Measurements from ENCODE around the gene TOP3A.

TOP3A gene

DNA sequence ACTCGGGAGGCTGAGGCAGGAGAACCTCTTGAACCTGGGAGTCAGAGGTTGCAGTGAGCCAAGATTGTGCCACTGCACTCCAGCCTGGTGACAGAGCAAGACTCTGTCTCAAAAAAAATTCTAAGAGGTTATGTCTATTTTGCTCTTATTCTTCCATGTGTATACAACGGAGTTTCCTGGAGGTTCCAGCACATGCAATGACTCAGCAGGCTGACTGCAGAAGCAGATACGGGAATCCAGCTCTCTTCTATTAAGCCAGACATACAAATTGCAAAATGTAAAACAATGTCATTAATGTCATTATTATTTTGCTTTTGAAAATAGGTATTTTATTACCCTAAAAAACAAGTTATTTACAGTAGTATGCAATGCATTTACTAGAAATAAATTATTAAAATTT lies 35.9 kb downstream of the TOP3A start:
- no peak for DNase-seq

DNA sequence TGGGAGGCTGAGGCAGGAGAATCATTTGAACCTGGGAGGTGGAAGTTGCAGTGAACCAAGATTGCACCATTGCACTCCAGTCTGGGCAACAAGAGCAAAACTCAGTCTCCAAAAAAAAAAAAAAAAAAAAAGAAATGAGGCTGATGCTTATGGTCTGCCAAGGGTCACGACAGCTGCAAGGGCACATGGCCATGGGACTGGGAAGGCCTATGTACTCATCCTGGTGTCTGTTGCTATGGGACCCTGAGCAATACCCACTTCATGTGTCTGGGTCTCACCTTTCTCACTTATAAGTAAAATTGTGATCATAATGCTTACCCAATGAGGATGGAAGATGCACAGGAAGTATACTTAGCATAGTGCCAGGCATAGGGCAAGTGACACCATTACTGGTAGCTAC lies 37.7 kb downstream of the TOP3A start:
- no peak for DNase-seq

DNA sequence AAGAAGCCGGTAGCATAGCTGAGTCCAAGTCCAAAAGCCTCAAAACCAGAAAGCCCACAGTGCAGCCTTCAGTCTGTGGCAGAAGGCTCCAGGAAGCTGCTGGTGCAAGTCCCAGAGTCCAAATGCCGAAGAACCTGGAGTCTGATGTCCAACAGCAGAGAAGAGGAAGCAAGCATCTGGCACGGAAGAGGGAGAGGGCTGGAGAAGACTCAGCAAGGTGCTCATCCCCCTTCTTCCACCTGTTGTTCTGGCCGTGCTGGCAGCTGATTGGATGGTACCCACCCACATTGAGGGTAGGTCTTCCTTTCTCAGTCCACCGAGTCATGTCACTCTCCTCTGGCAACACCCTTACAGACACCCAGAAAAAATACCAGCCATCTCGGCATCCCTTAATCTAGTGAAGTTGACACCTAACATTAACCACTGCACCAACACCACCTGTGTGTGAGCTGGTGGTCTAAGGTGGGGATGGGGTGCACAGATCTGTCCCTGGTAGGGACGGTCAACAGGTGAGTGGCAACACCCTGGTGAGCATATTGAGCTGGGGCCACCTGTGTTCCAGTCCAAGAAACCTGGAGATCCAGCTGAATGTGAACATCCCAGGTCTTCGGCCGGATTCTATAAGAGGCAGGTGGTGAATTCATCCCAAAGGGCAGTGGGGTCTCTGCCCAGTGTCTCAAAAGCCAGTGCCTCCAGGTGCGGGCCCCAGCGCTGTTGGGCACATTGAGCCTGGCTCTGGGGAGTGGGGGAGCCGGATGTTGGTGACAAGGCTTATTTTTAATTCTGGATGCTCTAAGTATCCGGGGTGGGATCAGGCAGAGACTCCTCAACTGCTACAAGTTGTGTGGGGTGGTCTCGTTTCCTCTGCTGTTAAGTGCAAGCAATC lies 44.5 kb downstream of the TOP3A start:
- no peak for DNase-seq

DNA sequence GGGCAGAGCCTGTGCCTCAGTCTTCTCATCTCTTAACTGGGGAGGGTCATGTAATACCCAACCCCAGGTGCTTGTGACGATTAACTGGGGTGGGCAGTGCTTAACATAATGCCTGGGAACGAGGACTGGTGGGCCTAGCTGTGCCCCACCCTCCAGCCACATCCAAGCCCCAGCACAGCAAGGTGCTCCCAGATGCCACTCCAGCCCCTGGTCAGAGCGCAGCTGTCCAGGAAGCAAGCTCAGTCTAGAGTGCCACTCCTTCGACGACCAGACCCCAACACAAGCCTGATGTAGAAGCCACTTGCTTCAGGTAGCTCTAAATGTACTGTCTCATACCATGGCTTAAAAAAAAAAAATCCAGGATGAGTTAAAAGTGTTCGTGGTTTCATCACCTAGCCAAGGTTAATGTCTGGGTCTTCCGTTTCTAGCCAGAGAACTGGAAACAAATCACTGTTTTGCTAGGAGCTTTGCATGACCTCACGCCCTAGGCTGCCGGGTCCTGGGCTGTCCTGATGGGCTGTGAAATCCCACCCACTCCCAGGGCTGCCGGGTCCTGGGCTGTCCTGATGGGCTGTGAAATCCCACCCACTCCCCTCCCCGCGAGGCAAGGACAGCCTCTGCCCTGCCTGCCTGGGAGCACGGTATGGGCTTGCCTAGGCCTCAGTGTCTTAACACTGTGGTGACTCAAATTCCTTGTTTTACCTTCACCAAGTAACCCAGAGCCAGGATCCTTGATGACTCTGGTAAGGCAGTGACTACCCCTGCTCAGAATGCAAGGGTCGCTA lies 46.7 kb downstream of the TOP3A start:
- DNase-seq = no peak

DNA sequence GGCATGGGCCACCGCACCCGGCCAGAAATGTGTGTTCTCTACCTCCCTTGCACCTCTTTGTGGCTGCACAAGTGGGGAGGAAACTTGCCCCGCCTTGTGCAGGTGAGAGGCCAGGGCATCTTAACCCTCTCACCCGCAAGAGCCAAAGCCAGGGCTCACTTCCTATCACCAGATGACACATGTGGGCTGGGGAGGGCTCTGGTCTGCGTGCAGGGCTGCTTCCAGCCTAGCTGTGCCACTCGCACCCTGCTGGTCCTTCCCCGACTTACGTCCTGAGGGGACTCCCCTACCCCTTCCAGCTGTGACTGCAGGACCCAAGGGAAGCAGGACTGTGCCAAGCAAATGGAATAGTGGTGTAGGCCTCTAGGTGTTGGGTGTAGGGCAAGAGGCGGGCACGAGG lies 47.4 kb downstream of the TOP3A start:
- DNase-seq = no peak

DNA sequence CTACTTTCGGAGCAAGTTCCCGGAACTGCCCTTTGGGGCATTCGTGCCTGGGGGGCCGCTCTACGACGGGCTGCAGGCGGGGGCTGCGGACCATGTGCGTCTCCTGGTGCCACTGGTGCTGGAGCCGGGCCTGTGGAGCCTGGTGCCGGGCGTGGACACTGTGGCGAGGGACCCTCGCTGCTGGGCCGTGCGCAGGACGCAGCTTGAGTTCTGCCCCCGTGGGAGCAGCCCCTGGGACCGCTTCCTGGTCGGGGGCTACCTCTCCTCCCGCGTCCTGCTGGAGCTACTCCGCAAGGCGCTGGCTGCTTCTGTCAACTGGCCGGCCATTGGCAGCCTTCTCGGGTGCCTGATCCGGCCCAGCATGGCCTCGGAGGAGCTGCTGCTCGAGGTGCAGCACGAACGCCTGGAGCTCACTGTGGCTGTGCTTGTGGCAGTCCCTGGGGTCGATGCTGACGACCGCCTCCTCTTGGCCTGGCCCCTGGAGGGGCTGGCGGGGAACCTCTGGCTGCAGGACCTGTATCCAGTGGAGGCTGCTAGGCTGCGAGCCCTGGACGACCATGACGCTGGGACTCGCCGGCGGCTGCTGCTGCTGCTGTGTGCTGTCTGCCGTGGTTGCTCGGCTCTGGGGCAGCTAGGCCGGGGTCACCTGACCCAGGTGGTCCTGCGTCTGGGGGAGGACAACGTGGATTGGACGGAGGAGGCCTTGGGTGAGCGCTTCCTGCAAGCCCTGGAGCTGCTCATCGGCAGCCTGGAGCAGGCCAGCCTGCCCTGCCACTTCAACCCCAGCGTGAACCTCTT lies 50.7 kb downstream of the TOP3A start:
- no peak for DNase-seq

DNA sequence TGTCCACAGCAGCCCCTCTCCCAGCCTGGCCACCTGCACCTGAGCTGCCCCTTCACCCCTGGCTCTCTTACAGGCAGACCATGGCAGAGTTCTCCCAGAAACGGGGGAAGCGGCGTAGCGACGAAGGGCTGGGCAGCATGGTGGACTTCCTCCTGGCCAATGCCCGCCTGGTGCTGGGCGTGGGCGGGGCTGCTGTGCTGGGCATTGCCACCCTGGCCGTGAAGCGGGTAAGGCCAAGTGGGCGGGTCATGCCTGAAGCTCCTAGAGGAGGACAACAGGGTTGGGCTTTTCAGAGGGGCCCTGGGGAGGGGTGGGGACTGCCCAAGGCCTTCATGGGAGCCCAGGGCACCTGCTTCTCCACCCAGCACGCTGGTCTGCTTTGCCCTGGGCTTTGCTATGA lies 52.2 kb downstream of the TOP3A start:
- no peak for DNase-seq

DNA sequence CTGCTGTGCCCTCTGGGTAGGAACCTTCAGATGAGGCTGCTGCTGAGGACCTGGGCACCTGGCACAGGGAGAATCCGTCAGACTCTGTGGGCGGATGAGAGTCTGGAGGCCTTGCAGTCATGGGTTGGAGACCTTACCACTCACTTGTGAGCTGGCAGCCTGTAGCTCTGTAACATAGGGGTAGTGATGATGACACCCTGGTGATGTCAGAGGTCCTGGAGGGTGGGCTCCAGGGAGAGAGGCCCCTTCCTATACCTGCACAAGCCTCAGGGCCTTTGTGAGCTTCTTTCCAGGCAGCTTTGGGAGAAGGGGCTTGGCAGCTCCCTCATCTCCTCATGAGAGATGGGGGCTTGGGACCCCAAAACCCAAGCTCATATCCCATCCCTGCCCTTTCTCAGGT lies 52.7 kb downstream of the TOP3A start:
- no peak for DNase-seq

DNA sequence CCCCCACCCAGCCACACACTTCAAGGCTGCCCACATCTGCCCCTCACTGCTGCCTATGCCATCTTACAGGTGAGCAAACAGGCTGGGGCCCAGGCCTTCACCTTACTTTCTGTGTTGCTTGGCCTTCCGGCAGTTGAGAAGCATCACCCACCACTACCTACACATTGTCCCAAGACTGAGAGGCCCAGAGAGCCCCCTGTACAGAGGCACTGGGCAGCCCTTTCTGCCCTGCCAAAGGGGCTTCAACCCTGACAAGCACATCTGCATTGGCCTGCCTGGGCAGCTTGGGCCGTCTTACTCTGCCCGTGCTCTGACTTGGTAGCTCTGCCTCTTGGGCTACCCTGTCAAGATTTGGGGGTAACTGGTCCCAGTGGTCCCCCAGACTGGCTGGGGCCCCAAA lies 53.1 kb downstream of the TOP3A start:
- DNase-seq = no peak

DNA sequence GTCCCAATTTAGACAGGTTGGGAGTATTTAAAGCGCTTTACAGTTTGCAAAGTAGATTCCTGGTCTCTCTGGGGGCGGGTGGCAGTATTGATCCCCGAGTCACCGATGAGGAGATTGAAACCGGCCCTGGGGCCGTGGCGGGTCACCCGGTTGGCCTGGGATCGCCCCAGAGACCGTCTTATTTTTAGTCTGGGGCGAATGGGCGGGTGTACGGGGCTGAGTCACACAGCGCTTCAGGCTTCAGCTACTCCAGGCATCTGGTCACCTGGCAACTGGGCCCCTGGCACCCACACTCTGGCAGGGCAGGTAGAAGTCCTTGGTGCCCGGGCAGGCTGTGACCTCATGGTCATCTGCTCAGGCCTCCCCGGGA lies 53.7 kb downstream of the TOP3A start:
- DNase-seq = peak; percentile 43 to 47

DNA sequence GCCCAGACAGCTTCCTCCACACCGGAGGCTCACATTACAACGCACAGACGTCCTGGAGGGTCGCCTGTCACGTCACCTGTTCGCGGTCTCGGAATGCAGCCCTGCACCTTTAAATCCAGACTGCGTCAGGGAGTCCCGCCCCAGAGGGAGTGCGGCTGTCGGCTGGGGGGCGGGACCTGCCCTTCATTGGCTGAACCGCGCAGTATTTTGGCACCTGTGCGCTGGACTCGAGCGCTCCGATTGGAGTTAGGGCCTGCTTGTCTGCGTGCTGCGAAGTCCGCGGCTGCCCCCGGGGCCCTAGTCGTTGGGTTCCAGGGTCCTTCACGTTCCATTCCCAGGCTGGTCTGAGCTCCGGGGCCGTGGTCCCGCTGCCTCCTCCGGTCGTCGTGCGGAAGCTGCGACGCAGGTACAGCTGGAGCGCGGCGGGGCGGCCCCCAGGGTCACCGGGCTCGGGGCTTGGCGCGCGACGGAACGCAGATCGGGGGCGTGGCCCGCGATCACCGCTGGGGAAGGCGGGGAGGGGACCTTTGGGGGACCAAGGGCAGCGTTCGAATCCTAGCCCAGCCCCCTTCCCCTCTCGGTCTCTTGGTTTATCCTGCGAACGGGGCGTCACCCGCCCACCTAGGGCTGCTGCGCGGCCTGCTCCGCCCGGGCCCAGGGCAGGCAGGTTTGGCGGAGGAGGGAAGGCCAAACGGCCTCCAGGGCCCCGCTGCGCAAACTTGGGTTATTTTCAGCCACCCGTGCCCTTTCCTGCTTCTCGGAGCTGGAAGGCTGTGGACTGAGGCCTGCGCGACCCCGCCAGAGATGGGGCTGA lies 54.3 kb downstream of the TOP3A start, which contains the start of gene MIEF2:
MIEF2 (plus strand) TSS at position 331 of the 814 bp plus-strand sequence. CDS start 2,059 bp downstream, outside the sequence.
- peak; percentile 93 to 94 for DNase-seq

DNA sequence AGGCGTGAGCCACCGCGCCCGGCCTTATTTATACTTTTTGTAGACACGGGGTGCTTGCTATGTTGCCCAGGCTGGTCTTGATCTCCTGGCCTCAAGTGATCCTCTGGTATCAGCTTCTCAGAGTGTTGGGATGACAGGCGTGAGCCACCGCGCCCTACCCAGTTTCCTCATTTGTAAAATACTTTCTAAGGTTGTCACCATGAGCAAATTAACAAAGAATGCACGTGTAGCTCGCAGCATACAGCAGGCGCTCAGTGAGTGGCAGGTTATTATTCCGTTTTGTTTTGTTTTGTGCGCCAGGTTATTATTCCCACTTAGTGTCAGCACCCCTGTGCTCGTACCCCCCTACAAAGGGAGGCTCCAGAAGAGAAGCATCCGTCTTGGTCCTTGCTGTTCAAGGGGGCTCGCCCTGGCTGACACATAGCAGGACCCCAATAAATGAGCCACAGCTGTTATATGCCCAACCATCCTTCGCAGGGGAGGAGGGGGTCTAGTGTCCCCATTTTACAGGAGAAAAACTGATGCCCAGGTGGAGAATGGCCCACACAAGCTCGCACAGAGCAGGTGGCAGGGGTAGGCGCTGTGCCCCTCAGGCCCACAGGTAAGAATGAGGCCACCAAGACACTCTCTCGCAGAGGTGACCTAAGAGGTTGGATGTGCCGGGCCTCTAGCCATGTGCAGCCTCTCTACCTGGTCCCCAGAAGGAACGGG lies 55.0 kb downstream of the TOP3A start:
- no peak for DNase-seq

DNA sequence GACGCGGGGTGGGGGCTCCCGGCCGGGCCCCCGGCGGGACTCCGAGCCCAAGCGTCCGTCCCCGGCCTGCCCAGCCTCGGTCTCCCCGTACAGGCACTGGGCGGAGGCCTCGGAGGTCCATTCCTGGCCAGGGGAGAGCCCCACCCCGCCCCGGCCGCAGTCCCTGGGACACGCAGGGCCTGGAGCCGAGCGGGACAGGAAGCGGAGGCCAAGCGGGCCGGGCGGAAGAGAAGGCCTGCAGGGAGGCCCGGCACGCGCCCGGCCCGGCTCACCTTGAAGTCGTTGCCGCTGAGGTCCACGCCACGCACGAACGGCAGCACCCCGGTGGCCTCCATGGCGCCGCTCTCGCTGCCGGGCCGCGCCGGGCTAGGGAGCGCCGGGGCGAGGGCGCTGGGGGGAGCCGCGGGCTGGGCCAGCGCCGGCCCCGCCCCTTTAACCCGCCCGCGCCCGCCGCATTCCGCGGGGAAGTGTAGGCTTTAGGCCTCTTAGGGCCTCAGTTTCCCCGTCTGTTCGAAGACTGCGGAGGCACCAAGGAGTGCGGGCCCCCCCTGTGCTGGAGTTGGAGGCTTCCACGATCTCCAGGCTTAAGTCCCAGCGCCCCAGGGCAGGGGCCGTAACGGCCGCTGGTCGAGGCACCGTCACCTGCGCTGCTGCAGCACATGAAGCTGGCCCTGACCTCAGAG lies 56.3 kb downstream of the TOP3A start, which contains the start of gene FLII:
FLII (minus strand) TSS at position 383 of the 683 bp plus-strand sequence; CDS start at position 335, 48 bp downstream.
- DNase-seq = peak; percentile 70 to 71

DNA sequence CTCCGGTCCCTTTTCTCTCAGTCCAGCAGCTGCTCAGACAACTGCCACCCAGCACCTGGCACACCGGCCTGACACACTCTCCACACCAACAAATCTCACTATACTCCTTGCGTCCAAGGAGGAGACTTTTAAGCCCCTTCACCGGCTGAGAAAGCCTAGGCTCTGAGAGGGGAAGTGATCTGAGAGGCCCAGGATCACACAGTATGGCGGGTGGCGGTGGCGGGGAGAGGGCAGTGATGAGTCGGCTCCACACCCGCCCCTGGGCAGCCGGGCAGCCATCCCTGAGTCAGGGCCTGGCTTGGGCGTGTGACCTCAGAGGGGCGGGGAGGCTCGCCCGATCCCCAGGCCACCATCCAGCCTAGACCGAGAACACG lies 56.8 kb downstream of the TOP3A start:
- DNase-seq = peak; percentile 61 to 62

DNA sequence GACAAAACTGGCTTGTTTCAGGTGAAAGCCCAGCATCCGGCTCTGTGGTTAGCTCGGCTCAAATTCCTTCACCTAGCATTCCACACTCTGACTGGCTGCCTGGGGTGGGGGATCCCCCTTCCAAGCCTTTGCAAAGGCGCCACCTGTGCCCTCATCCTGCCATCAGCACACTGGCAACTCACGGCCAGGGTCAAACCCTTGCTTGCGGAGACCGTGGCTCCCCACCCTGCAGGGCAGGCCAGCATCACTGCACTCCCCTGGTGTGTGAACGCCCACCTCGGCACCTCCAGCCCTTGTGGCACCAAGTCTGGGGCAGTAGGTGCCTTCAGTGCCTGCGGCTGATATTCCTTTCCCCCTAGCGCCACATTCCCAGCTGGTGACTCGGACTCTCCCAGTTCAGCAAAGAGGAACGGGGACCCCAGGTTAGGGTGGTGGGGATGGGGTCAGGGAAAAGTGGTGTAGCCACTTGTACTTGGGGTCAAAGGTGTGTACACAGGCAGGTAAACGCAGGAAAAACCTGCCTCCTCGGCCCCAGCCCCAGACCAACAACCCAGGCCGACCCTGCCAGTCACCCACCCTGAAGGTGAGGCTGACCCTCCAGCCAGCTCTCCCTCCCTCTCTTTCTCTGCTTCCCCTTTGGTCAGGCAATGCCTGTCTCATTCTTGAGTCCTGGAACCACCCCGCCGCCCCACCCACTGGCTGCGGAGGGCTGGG lies 57.4 kb downstream of the TOP3A start:
- peak; percentile 36 to 38 for DNase-seq

DNA sequence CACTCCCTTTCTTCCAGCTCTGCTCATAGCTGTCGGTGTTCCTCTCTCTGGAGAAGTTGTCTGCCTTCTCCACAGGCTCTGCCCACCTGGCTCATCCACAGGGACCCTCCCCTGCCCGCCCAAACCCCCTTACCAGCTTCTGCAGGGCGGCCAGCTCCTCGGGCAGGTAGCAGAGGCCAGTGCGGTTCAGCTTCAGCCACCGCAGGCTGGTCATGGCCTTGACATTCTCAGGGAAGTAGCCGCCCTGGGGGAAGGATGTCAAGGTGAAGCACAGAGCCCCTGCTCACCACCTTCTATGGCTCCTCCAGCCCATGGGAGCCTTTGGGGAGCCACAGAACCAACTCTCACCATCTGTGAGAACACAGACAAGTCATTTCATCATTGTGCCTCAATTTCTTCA lies 58.0 kb downstream of the TOP3A start:
- DNase-seq = no peak

DNA sequence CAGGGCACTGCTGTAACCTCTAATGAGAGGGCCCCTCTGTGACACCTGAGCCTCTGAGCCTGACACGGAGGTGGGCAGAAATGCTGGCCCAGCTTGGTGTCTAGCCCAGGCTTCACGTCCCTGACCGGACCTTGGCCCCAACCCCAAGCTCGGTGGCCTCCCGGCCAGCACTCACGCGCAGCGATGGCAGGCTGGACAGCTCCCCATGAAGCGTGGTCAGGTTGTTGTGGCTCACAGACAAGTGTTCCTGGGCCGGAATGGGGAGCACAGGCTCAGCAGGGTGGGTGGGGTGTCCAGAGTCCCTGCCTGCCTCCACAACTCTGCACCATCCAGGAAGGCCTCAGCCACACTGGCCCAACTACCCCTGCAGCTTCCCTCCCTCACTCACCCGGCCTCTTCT lies 58.4 kb downstream of the TOP3A start:
- no peak for DNase-seq

DNA sequence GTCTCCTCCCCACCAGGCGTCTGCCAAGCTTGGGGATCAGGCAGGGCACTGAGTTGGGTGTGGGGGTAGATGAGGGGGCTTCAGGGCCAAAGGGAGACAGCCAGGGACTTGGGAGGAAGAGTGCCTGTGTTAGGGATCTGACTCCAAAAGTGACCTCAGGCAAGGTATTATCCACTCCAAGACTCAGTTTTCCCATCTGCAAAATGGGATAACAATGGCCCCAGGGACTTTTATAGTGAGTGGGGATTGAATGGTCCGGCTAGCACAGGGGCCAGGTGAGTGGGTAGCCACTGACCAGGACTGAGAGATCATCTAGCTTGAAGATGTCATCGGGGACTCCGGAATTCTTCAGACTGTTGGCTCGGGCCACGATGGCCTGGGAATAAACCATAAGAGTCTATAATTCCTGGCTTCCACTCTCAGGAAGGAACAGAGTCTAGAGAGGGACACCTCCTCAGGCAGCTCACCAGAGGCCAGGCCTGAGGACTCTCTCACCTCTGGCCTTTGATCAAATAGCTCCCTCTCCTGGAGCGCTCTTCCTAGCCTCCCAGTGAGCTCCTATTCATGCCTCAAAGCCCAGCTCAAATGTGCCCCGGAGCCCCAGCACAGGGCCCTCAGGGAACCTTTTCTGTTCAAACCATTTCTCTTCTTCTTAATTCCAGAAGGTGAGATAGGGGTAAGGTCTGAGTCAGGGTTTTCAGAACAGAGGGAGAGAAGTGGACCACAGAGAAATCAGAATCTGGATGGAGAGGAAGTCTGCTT lies 59.7 kb downstream of the TOP3A start:
- DNase-seq = no peak
